Liver (tissue), 9 donors: ENCODE measurements around the gene ALDH1B1. TPM values are rescaled to one million over a fixed set of nuclear protein-coding genes. Genes with fewer than 3 reads are reported as not detected.

ENCODE experiments used
- DNase-seq: peaks from one replicate; pipeline ENCODE4 v3.0.0-alpha.2; 2017; ENCODE audit warnings: low spot score
- H3K27ac ChIP-seq, 2 donors: one replicate each; pipeline ENCODE4 v1.7.0; 2013; ENCODE audit warnings: inconsistent platforms in 2 of 2, low read length in 2 of 2, control low read depth in 1 of 2, low read depth in 1 of 2, mild to moderate bottlenecking in 1 of 2
- H3K27me3 ChIP-seq, 4 donors: one replicate each; pipeline versions ENCODE4 v1.6.1 to v1.7.0; 2013; ENCODE audit warnings: low read length in 3 of 4, inconsistent platforms in 1 of 4, mild to moderate bottlenecking in 1 of 4, moderate library complexity in 1 of 4; ENCODE audit not compliant: control insufficient read depth in 4 of 4, insufficient read depth in 4 of 4
- H3K36me3 ChIP-seq, 4 donors: one replicate each; pipeline versions ENCODE4 v1.6.1 to v1.7.0; 2013; ENCODE audit warnings: low read length in 3 of 4, mild to moderate bottlenecking in 3 of 4, low read depth in 1 of 4, moderate library complexity in 1 of 4; ENCODE audit not compliant: control insufficient read depth in 4 of 4, insufficient read depth in 3 of 4
- H3K4me1 ChIP-seq, 4 donors: one replicate each; pipeline versions ENCODE4 v1.6.1 to v1.7.0; 2013; ENCODE audit warnings: low read length in 3 of 4, mild to moderate bottlenecking in 3 of 4, moderate library complexity in 1 of 4; ENCODE audit not compliant: control insufficient read depth in 4 of 4, insufficient read depth in 4 of 4
- H3K4me3 ChIP-seq, 3 donors: one replicate each; pipeline versions ENCODE4 v1.6.1 to v1.7.0; 2013; ENCODE audit warnings: low read length in 3 of 3, control low read depth in 1 of 3, low read depth in 1 of 3, mild to moderate bottlenecking in 1 of 3
- H3K9ac ChIP-seq, 2 donors: one replicate each; pipeline ENCODE4 v1.7.0; 2013; ENCODE audit warnings: low read length in 2 of 2, mild to moderate bottlenecking in 2 of 2, moderate library complexity in 2 of 2, control low read depth in 1 of 2, low read depth in 1 of 2
- H3K9me3 ChIP-seq, 4 donors: one replicate each; pipeline versions ENCODE4 v1.6.1 to v1.7.0; 2013; ENCODE audit warnings: low read length in 3 of 4; ENCODE audit not compliant: control insufficient read depth in 4 of 4
- EGR1 ChIP-seq, 2 donors: IDR thresholded peaks; 2 replicates each; pipeline ENCODE4 v1.6.1; 2016 to 2018; ENCODE audit warnings: antibody characterized with exemption in 2 of 2, low read depth in 2 of 2
- FOXA1 ChIP-seq: IDR thresholded peaks from 2 replicates; pipeline ENCODE4 v1.6.1; 2016; ENCODE audit warnings: antibody characterized with exemption
- FOXA2 ChIP-seq: IDR thresholded peaks from 2 replicates; pipeline ENCODE4 v1.6.1; 2016; ENCODE audit warnings: antibody characterized with exemption
- GABPA ChIP-seq, 2 donors: IDR thresholded peaks in 1 of 2; conservative IDR thresholded peaks in 1 of 2; 2 replicates each; pipeline ENCODE4 v1.6.1; 2016; ENCODE audit warnings: antibody characterized with exemption in 2 of 2, mild to moderate bottlenecking in 1 of 2, moderate library complexity in 1 of 2
- JUND ChIP-seq, 2 donors: IDR thresholded peaks; 2 replicates each; pipeline ENCODE4 v1.6.1; 2016; ENCODE audit warnings: antibody characterized with exemption in 2 of 2
- RAD21 ChIP-seq, 2 donors: IDR thresholded peaks; 2 replicates each; pipeline ENCODE4 v1.6.1; 2016; ENCODE audit warnings: antibody characterized with exemption in 2 of 2, mild to moderate bottlenecking in 2 of 2
- REST ChIP-seq: IDR thresholded peaks from 2 replicates; pipeline ENCODE4 v1.6.1; 2016; ENCODE audit warnings: antibody characterized with exemption, mild to moderate bottlenecking
- TAF1 ChIP-seq: conservative IDR thresholded peaks from 2 replicates; pipeline ENCODE4 v1.6.1; 2016; ENCODE audit warnings: antibody characterized with exemption, mild to moderate bottlenecking
- WGBS: extraction: QIAGEN DNeasy Blood & Tissue Kit; methylation state at CpG from one replicate; pipeline ENCODE4 v1.1.7; 2013; 5-methylcytosine and 5-hydroxymethylcytosine counted together
- polyA plus RNA-seq, 2 donors: library from polyadenylated mRNA; stranded (reverse) in 1 of 2; unstranded in 1 of 2; fragments of 200-250 nt in 1 of 2; fragments of >200 nt in 1 of 2; fragmentation: Nextera tagmentation in 1 of 2; extraction: Ambion mirVana in 1 of 2; gene quantifications; one replicate each; pipeline versions ENCODE4 v1.2.1 to v1.2.3, GENCODE V29; 2013 to 2015
- total RNA-seq, 2 donors: library from RNA; depleted of rRNA; stranded (reverse); fragments of >200 nt; gene quantifications; one replicate each; pipeline ENCODE4 v1.2.3, GENCODE V29; 2014
- TF ChIP-seq, protein P1 (sequence below): IDR thresholded peaks from 2 replicates; pipeline ENCODE4 v1.6.1; 2016; ENCODE audit warnings: antibody characterized with exemption
- TF ChIP-seq, protein P2 (sequence below): fragments of 150-350 bp; IDR thresholded peaks from 2 replicates; pipeline ENCODE4 v1.5.1; 2017; ENCODE audit warnings: improper control_type of control experiment, low read depth, low read length; ENCODE audit not compliant: missing input control
- donor health status: healthy.
- donor health status: healthy.
- donor health status: healthy.
- donor health status: healthy.
- donor health status: healthy.

Gene ALDH1B1
- total and polyA plus RNA-seq, 4 donors: 18.9 to 73.9 (median 52.6) TPM

- no peaks in the 10 kb centered on the region for H3K27me3 ChIP-seq
- H3K27ac ChIP-seq: no peak overlapping the region
- TF ChIP-seq FOXA1 (no peak), GABPA (IDR thresholded peaks at IDR 0.05 in 1 of 2, conservative IDR thresholded peaks at IDR 0.05 in 1 of 2) (no peak), TAF1 (no peak)
- TF ChIP-seq, protein P1, sequence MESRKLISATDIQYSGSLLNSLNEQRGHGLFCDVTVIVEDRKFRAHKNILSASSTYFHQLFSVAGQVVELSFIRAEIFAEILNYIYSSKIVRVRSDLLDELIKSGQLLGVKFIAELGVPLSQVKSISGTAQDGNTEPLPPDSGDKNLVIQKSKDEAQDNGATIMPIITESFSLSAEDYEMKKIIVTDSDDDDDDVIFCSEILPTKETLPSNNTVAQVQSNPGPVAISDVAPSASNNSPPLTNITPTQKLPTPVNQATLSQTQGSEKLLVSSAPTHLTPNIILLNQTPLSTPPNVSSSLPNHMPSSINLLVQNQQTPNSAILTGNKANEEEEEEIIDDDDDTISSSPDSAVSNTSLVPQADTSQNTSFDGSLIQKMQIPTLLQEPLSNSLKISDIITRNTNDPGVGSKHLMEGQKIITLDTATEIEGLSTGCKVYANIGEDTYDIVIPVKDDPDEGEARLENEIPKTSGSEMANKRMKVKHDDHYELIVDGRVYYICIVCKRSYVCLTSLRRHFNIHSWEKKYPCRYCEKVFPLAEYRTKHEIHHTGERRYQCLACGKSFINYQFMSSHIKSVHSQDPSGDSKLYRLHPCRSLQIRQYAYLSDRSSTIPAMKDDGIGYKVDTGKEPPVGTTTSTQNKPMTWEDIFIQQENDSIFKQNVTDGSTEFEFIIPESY: no peak
- H3K4me3 ChIP-seq: no peak overlapping the region
- H3K9ac ChIP-seq: no peak overlapping the region
- peaks cover 0 to 6% (median 3%) of the 10 kb centered on the region in 4 donors for H3K4me1 ChIP-seq
- DNase-seq: no peak
- H3K36me3 ChIP-seq: no peaks in the 10 kb centered on the region
- H3K9me3 ChIP-seq: no peaks in the 10 kb centered on the region
- 94% methylated on average over 6 of the region's 6 CpGs for WGBS
Measured at GRCh38 chr9:38361473-38361850, 31.0 kb upstream of the ALDH1B1 start.

GRCh38 chr9:38362852-38363588 lies 29.5 kb upstream of the ALDH1B1 start:
- no peak for TF ChIP-seq EGR1 (IDR thresholded peaks at IDR 0.05; ENCODE audit: low read depth in 2 of 2)
- TF ChIP-seq JUND (IDR thresholded peaks at IDR 0.05): no peak
- TF ChIP-seq, protein P2, sequence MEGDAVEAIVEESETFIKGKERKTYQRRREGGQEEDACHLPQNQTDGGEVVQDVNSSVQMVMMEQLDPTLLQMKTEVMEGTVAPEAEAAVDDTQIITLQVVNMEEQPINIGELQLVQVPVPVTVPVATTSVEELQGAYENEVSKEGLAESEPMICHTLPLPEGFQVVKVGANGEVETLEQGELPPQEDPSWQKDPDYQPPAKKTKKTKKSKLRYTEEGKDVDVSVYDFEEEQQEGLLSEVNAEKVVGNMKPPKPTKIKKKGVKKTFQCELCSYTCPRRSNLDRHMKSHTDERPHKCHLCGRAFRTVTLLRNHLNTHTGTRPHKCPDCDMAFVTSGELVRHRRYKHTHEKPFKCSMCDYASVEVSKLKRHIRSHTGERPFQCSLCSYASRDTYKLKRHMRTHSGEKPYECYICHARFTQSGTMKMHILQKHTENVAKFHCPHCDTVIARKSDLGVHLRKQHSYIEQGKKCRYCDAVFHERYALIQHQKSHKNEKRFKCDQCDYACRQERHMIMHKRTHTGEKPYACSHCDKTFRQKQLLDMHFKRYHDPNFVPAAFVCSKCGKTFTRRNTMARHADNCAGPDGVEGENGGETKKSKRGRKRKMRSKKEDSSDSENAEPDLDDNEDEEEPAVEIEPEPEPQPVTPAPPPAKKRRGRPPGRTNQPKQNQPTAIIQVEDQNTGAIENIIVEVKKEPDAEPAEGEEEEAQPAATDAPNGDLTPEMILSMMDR: peak; percentile 77
- TF ChIP-seq FOXA2: peak; percentile 30
- no peak for TF ChIP-seq REST
- TF ChIP-seq RAD21 (IDR thresholded peaks at IDR 0.05): peak; percentile 97
- 40% methylated on average over 21 of the region's 21 CpGs for WGBS
- DNase-seq: no peak
- Histone ChIP-seq H3K27me3 (no peaks in the 10 kb centered on the region), H3K9me3 (no peaks in the 10 kb centered on the region), H3K27ac (no peak overlapping the region), H3K9ac (no peak overlapping the region), H3K36me3 (no peaks in the 10 kb centered on the region), H3K4me3 (no peak overlapping the region), H3K4me1 (peaks cover 0 to 6% (median 3%) of the 10 kb centered on the region in 4 donors)
